Osteoblast (primary cell): Measurements from ENCODE around the gene SLC27A1. TPM values are rescaled to one million over a fixed set of nuclear protein-coding genes. Genes with fewer than 3 reads are reported as not detected.
A peak's percentile ranks its signal among the peaks of the same experiment; 100 is the strongest.

Source experiments
- DNase-seq: peaks from one replicate; pipeline ENCODE4 v3.0.0; 2011; ENCODE audit warnings: low spot score, mixed read lengths; ENCODE audit not compliant: insufficient read length; ENCODE audit errors: missing footprints
- H2AFZ ChIP-seq: 2 replicates; pipeline ENCODE4 v1.6.0; 2011; ENCODE audit warnings: mild to moderate bottlenecking, low read length
- H3K27ac ChIP-seq: 2 replicates; pipeline ENCODE4 v1.5.1; 2011; ENCODE audit warnings: mild to moderate bottlenecking, low read depth, low read length, moderate library complexity
- H3K27me3 ChIP-seq: 2 replicates; pipeline ENCODE4 v1.6.0; 2012; ENCODE audit warnings: mild to moderate bottlenecking, control low read depth, inconsistent platforms, low read length, moderate library complexity; ENCODE audit not compliant: insufficient read depth
- H3K36me3 ChIP-seq: 2 replicates; pipeline ENCODE4 v1.5.1; 2011; ENCODE audit warnings: mild to moderate bottlenecking, low read length, control low read depth, moderate library complexity; ENCODE audit not compliant: insufficient read depth
- H3K4me1 ChIP-seq: 2 replicates; pipeline ENCODE4 v1.5.1; 2011; ENCODE audit warnings: mild to moderate bottlenecking, low read length, control low read depth, moderate library complexity; ENCODE audit not compliant: insufficient read depth
- H3K4me2 ChIP-seq: 2 replicates; pipeline ENCODE4 v1.6.0; 2011; ENCODE audit warnings: mild to moderate bottlenecking, low read length; ENCODE audit not compliant: insufficient read depth
- H3K4me3 ChIP-seq: fragments of 200-600 bp; sonication (generic); 3 replicates; pipeline ENCODE4 v1.5.1; 2012; ENCODE audit warnings: mild to moderate bottlenecking, low read length, inconsistent platforms; ENCODE audit not compliant: insufficient read depth
- H3K79me2 ChIP-seq: 2 replicates; pipeline ENCODE4 v1.6.0; 2012; ENCODE audit warnings: mild to moderate bottlenecking, low read length, control low read depth, inconsistent platforms; ENCODE audit not compliant: insufficient read depth
- H3K9me3 ChIP-seq: 2 replicates; pipeline ENCODE4 v1.5.1; 2011; ENCODE audit warnings: low read depth, low read length, control low read depth
- H4K20me1 ChIP-seq: 2 replicates; pipeline ENCODE4 v1.6.0; 2012; ENCODE audit warnings: mild to moderate bottlenecking, low read length, control low read depth; ENCODE audit not compliant: insufficient read depth
- total RNA-seq: library from RNA; depleted of rRNA; stranded (reverse); fragments of >200 nt; gene quantifications from 2 replicates; pipeline ENCODE4 v1.2.3, GENCODE V29; 2012
- TF ChIP-seq, protein P1 (sequence below): IDR thresholded peaks from 2 replicates; pipeline ENCODE4 v1.5.1; 2011; ENCODE audit warnings: mild to moderate bottlenecking, low read depth, low read length, moderate library complexity; ENCODE audit errors: extremely low read depth

Gene SLC27A1
- total RNA-seq, 1 donor = 64.4 TPM

DNA sequence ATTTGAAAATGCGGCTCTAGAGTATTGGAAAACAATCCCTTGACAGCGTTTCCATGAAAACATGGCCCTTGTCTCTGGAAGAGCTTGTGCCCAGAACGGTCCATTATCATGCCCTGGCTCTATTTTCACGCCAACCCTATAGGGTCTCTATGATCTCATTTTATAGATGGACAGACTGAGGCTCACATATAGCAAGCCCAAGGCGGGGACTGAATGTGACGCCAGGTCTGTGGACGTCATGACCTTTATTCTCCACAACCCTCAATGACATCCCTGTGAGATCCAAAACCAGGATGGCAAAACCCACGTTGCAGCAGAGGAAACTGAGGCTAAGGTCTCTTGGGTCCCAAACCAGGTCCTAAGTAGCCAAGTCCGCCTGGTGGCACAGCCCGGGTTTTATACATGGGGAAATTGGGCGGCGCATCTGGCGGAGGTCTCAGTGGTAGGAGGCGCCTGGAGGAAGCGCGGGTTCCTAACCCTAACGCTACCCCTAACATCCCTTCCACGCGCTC is 84.7 kb downstream of the SLC27A1 start:
- peak overlapping the region; percentile 74 for H3K27ac ChIP-seq
- no peaks in the 10 kb centered on the region for H4K20me1 ChIP-seq
- peak overlapping the region; percentile 93 for H3K4me3 ChIP-seq
- H3K36me3 ChIP-seq = peaks cover 19% of the 10 kb centered on the region
- no peaks in the 10 kb centered on the region for H3K9me3 ChIP-seq
- peaks cover 29% of the 10 kb centered on the region for H3K79me2 ChIP-seq
- no peak for DNase-seq
- H3K27me3 ChIP-seq = no peaks in the 10 kb centered on the region
- H2AFZ ChIP-seq = peak overlapping the region; percentile 96
- H3K4me1 ChIP-seq = peaks cover 36% of the 10 kb centered on the region
- TF ChIP-seq, protein P1, sequence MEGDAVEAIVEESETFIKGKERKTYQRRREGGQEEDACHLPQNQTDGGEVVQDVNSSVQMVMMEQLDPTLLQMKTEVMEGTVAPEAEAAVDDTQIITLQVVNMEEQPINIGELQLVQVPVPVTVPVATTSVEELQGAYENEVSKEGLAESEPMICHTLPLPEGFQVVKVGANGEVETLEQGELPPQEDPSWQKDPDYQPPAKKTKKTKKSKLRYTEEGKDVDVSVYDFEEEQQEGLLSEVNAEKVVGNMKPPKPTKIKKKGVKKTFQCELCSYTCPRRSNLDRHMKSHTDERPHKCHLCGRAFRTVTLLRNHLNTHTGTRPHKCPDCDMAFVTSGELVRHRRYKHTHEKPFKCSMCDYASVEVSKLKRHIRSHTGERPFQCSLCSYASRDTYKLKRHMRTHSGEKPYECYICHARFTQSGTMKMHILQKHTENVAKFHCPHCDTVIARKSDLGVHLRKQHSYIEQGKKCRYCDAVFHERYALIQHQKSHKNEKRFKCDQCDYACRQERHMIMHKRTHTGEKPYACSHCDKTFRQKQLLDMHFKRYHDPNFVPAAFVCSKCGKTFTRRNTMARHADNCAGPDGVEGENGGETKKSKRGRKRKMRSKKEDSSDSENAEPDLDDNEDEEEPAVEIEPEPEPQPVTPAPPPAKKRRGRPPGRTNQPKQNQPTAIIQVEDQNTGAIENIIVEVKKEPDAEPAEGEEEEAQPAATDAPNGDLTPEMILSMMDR = no peak
- peak overlapping the region; percentile 83 for H3K4me2 ChIP-seq

DNA sequence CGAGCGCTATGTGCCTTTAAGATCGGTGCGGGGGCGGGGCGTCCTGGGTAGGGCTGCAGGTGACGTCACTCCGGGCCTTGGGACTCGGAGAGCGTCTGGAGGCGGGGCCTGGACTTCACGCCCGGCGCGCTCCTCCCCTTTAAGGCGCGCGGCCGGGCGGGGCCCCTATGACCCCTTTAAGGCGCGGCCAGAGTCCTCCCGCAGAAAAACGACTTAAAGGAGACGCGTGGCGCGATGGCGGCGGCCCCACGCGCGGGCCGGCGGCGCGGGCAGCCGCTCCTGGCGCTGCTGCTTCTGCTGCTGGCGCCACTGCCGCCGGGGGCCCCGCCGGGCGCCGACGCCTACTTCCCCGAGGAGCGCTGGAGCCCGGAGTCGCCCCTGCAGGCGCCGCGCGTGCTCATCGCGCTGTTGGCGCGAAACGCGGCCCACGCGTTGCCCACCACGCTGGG is 85.2 kb downstream of the SLC27A1 start, which contains the start of gene COLGALT1:
Gene COLGALT1, plus strand, starts transcription at position 170 of the 449 bp plus-strand sequence. Its CDS starts 65 bp downstream, at position 235.
- peak within 1 kb of the TSS; percentile 74 for H3K27ac ChIP-seq
- peak within 1 kb of the TSS; percentile 93 for H3K4me3 ChIP-seq
- H4K20me1 ChIP-seq = no peaks in the 10 kb centered on the region
- peaks cover 19% of the 10 kb centered on the region for H3K36me3 ChIP-seq
- H3K79me2 ChIP-seq = peaks cover 29% of the 10 kb centered on the region
- DNase-seq = peak; percentile 99
- peak within 1 kb of the TSS; percentile 96 for H2AFZ ChIP-seq
- TF ChIP-seq, protein P1 = no peak
- peaks cover 41% of the 10 kb centered on the region for H3K4me1 ChIP-seq
- peak within 1 kb of the TSS; percentile 83 for H3K4me2 ChIP-seq
- H3K27me3 ChIP-seq = no peaks in the 10 kb centered on the region
- H3K9me3 ChIP-seq = no peaks in the 10 kb centered on the region

Other genes starting within 250 kb of the SLC27A1 start
- gene OCEL1, start 244.3 kb upstream of the SLC27A1 start, total RNA-seq = 2.4 and 3.3 TPM in 2 replicates
- 29.5 and 32.2 TPM in 2 replicates for gene NR2F6, start 224.6 kb upstream of the SLC27A1 start, total RNA-seq
- not detected in 2 replicates for gene USHBP1, start 205.8 kb upstream of the SLC27A1 start, total RNA-seq
- 74.8 and 76.7 TPM in 2 replicates for gene BABAM1, start 203.1 kb upstream of the SLC27A1 start, total RNA-seq
- not detected in 2 replicates for gene ANKLE1, start 188.6 kb upstream of the SLC27A1 start, total RNA-seq
- 12.7 and 14.8 TPM in 2 replicates for gene ABHD8, start 167.1 kb upstream of the SLC27A1 start, total RNA-seq
- gene MRPL34, start 164.7 kb upstream of the SLC27A1 start, total RNA-seq = 21.8 and 40.5 TPM in 2 replicates
- gene DDA1, start 161.0 kb upstream of the SLC27A1 start, total RNA-seq = 8.5 and 11.6 TPM in 2 replicates
- 5.1 and 7.4 TPM in 2 replicates for gene ANO8, start 135.7 kb upstream of the SLC27A1 start, total RNA-seq
- gene GTPBP3, start 133.0 kb upstream of the SLC27A1 start, total RNA-seq = 10.9 and 14.7 TPM in 2 replicates
- not detected in 2 replicates for gene PLVAP, start 93.2 kb upstream of the SLC27A1 start, total RNA-seq
- not detected in 2 replicates for gene CCDC194, start 76.3 kb upstream of the SLC27A1 start, total RNA-seq
- 10.1 and 13.8 TPM in 2 replicates for gene BST2, start 64.9 kb upstream of the SLC27A1 start, total RNA-seq
- 41.3 and 50.7 TPM in 2 replicates for gene MVB12A, start 50.5 kb upstream of the SLC27A1 start, total RNA-seq
- not detected in 2 replicates for gene TMEM221, start 21.9 kb upstream of the SLC27A1 start, total RNA-seq
- not detected in 2 replicates for gene NXNL1, start 9.6 kb upstream of the SLC27A1 start, total RNA-seq
- gene PGLS, start 41.1 kb downstream of the SLC27A1 start, total RNA-seq = 84.6 and 98.1 TPM in 2 replicates
- 106 and 108 TPM in 2 replicates for gene COLGALT1, start 85.1 kb downstream of the SLC27A1 start, total RNA-seq
- under 0.01 TPM in 2 replicates for gene UNC13A, start 217.8 kb downstream of the SLC27A1 start, total RNA-seq
- gene MAP1S, start 249.0 kb downstream of the SLC27A1 start, total RNA-seq = 15.2 and 16.5 TPM in 2 replicates